IMR-90 (cell line): Measurements from ENCODE around the gene EMILIN2. TPM values are rescaled to one million over a fixed set of nuclear protein-coding genes. Genes with fewer than 3 reads are reported as not detected.

Experiments used
- ATAC-seq: fragments of 200-7000 bp; cut with Tn5 transposase; 2 replicates; pipeline ENCODE4 v1.9.1; 2020; ENCODE audit warnings: low read depth, mild to moderate bottlenecking, moderate library complexity
- BruUV-seq: library from RNA; stranded (reverse); fragments of 400-500 nt; replicated peaks from 2 replicates; lab custom pipeline; 2021; lab: Mats Ljungman, UMichigan
- CTCF ChIA-PET: fragments of 300-600 bp; formaldehyde crosslinking; extraction: SDS; loops from one replicate; lab custom pipeline; 2021; ENCODE audit warnings: antibody characterized with exemption; lab: Yijun Ruan, JAX
- POLR2A ChIA-PET: fragments of 300-600 bp; sonication (Branson Sonifier 250); formaldehyde crosslinking; loops from one replicate; lab custom pipeline; 2022; ENCODE audit warnings: antibody characterized with exemption; ENCODE audit not compliant: unreplicated experiment; lab: Charles Lee
- DNase-seq: peaks from one replicate; pipeline ENCODE4 v3.0.0; 2013
- H2AFZ ChIP-seq: replicated peaks from 2 replicates; pipeline ENCODE3; 2013; ENCODE audit warnings: low read length, mild to moderate bottlenecking; ENCODE audit not compliant: poor library complexity
- H2AK5ac ChIP-seq: 2 replicates; pipeline ENCODE4 v1.6.1; 2013; ENCODE audit warnings: low read depth, low read length, inconsistent platforms
- H2AK9ac ChIP-seq: replicated peaks from 2 replicates; pipeline ENCODE3; 2013; ENCODE audit warnings: mild to moderate bottlenecking, low read depth, low read length, moderate library complexity; ENCODE audit not compliant: poor library complexity
- H2BK120ac ChIP-seq: 2 replicates; pipeline ENCODE4 v1.6.1; 2013; ENCODE audit warnings: low read depth, low read length, inconsistent platforms
- H2BK15ac ChIP-seq: 3 replicates; pipeline ENCODE4 v1.6.1; 2013; ENCODE audit warnings: low read depth, low read length, inconsistent platforms
- H2BK20ac ChIP-seq: 2 replicates; pipeline ENCODE4 v1.6.1; 2013; ENCODE audit warnings: low read depth, mild to moderate bottlenecking, inconsistent platforms, low read length, moderate library complexity
- H2BK5ac ChIP-seq: 2 replicates; pipeline ENCODE4 v1.6.1; 2013; ENCODE audit warnings: mild to moderate bottlenecking, low read depth, low read length, inconsistent platforms; ENCODE audit not compliant: poor library complexity, severe bottlenecking
- H3K14ac ChIP-seq: replicated peaks from 2 replicates; pipeline ENCODE4 v1.6.1; 2013; ENCODE audit warnings: low read depth, low read length, inconsistent platforms
- H3K18ac ChIP-seq: 2 replicates; pipeline ENCODE4 v1.6.1; 2013; ENCODE audit warnings: low read depth, low read length, control low read depth
- H3K23ac ChIP-seq: 2 replicates; pipeline ENCODE4 v1.6.1; 2013; ENCODE audit warnings: low read depth, low read length, inconsistent platforms
- H3K27ac ChIP-seq: 2 replicates; pipeline ENCODE4 v1.5.1; 2013; ENCODE audit warnings: mild to moderate bottlenecking, control low read depth, low read length; ENCODE audit not compliant: insufficient read depth
- H3K27me3 ChIP-seq: 2 replicates; pipeline ENCODE4 v1.6.1; 2013; ENCODE audit warnings: low read length; ENCODE audit not compliant: control insufficient read depth, insufficient read depth
- H3K36me3 ChIP-seq: 2 replicates; pipeline ENCODE4 v1.6.1; 2013; ENCODE audit warnings: low read length, mixed read lengths; ENCODE audit not compliant: control insufficient read depth, insufficient read depth
- H3K4ac ChIP-seq: 2 replicates; pipeline ENCODE4 v1.6.1; 2013; ENCODE audit warnings: low read depth, low read length, inconsistent platforms
- H3K4me1 ChIP-seq: 2 replicates; pipeline ENCODE4 v1.6.1; 2013; ENCODE audit warnings: low read length, mixed read lengths; ENCODE audit not compliant: control insufficient read depth, insufficient read depth
- H3K4me2 ChIP-seq: 2 replicates; pipeline ENCODE4 v1.6.1; 2013; ENCODE audit warnings: low read depth, mild to moderate bottlenecking, control low read depth, low read length, moderate library complexity
- H3K4me3 ChIP-seq: 2 replicates; pipeline ENCODE4 v1.5.1; 2013; ENCODE audit warnings: low read depth, mild to moderate bottlenecking, control low read depth, low read length, moderate library complexity; ENCODE audit not compliant: insufficient read depth
- H3K56ac ChIP-seq: 2 replicates; pipeline ENCODE4 v1.6.1; 2013; ENCODE audit warnings: low read length, inconsistent platforms; ENCODE audit not compliant: insufficient read depth; ENCODE audit errors: extremely low read depth
- H3K79me1 ChIP-seq, 2 experiments: 2 replicates each; pipeline ENCODE4 v1.6.1; 2013; ENCODE audit warnings: low read length in 2 of 2, inconsistent platforms in 1 of 2, low read depth in 1 of 2
- H3K9ac ChIP-seq: 2 replicates; pipeline ENCODE4 v1.6.1; 2013; ENCODE audit warnings: low read depth, low read length, control low read depth
- H3K9me1 ChIP-seq: 2 replicates; pipeline ENCODE4 v1.6.1; 2013; ENCODE audit warnings: low read length, inconsistent platforms; ENCODE audit not compliant: insufficient read depth
- H3K9me3 ChIP-seq: 2 replicates; pipeline ENCODE4 v1.6.1; 2013; ENCODE audit warnings: low read length; ENCODE audit not compliant: control insufficient read depth, insufficient read depth
- H4K20me1 ChIP-seq: 2 replicates; pipeline ENCODE4 v1.6.1; 2013; ENCODE audit warnings: low read length, inconsistent platforms; ENCODE audit not compliant: insufficient read depth
- H4K5ac ChIP-seq: 2 replicates; pipeline ENCODE4 v1.6.1; 2013; ENCODE audit warnings: mild to moderate bottlenecking, low read depth, low read length, control low read depth
- H4K8ac ChIP-seq, 2 experiments: 2 replicates each; pipeline ENCODE4 v1.6.1; 2013; ENCODE audit warnings: low read depth in 2 of 2, low read length in 2 of 2, control low read depth in 1 of 2, inconsistent platforms in 1 of 2
- H4K91ac ChIP-seq: 2 replicates; pipeline ENCODE4 v1.6.1; 2013; ENCODE audit warnings: low read depth, low read length, inconsistent platforms; ENCODE audit not compliant: insufficient read depth
- CEBPB ChIP-seq: IDR thresholded peaks from 2 replicates; pipeline ENCODE4 v1.6.1; 2012; ENCODE audit warnings: low read depth, low read length, improper control_type of control experiment
- SMC3 ChIP-seq: fragments of 150-350 bp; IDR thresholded peaks from 2 replicates; pipeline ENCODE4 v1.6.1; 2016; ENCODE audit warnings: low read depth, mild to moderate bottlenecking, antibody characterized with exemption, low read length, moderate library complexity
- WGBS, 2 experiments: methylation state at CpG; one replicate each; pipeline versions ENCODE4 v1.1.5 to v1.1.7; 2013; ENCODE audit warnings: missing lambda C conversion rate in 2 of 2; ENCODE audit not compliant: insufficient read length in 1 of 2; ENCODE audit errors: extremely low coverage in 2 of 2; 5-methylcytosine and 5-hydroxymethylcytosine counted together
- dilution Hi-C: fragments of 300-500 bp; cut with HindIII; formaldehyde crosslinking; loops from one replicate; pipeline ENCODE4 v1.14.3; 2018; ENCODE audit warnings: low sequenced_read_pairs; ENCODE audit not compliant: unreplicated experiment
- in situ Hi-C: fragments of 300-500 bp; cut with MboI; formaldehyde crosslinking; loops from 3 replicates; pipeline ENCODE4 v1.14.3; 2019; ENCODE audit warnings: low sequenced_read_pairs, inconsistent platforms, mixed read lengths
- intact Hi-C: fragments of 100-400 bp; cut with micrococcal nuclease; formaldehyde crosslinking; loops from 2 replicates; pipeline ENCODE4 v1.10.0; 2022
- polyA plus RNA-seq, 3 experiments: library from polyadenylated mRNA; depleted of rRNA; stranded (reverse); fragments of >200 nt; gene quantifications; 2 replicates each; pipeline ENCODE4 v1.2.3, GENCODE V29; 2012; ENCODE audit warnings: low replicate concordance in 1 of 3
- total RNA-seq: library from RNA; depleted of rRNA; stranded (reverse); fragments of >200 nt; gene quantifications from 2 replicates; pipeline ENCODE4 v1.2.3, GENCODE V29; 2012

EMILIN2 gene
- total and polyA plus RNA-seq, 2 of the 4 experiments (the other 2 are of a cell fraction): under 0.01 to 0.14 TPM

- H3K27ac ChIP-seq: peak overlapping the region; percentile 71
- H3K4me1 ChIP-seq: peaks cover 14% of the 10 kb centered on the region
- ChIA-PET POLR2A (no interaction called here), CTCF (no interaction called here)
- dilution Hi-C loops (no loop called here), in situ Hi-C loops (loop anchor here (5.0 to 10.0 kb wide), 2 partner anchors 199 to 312 kb away; partner anchors contain the start of gene MYL12A), intact Hi-C loops (loop anchor here (10.0 kb wide), 1 partner anchor 519 kb away; the partner anchor contains the start of gene TGIF1)
- no peak overlapping the region; the same call in 1 of the 2 replicates for H3K14ac ChIP-seq
- peak overlapping the region; percentile 16; the same call in 1 of the 2 replicates for H3K18ac ChIP-seq
- peaks cover 36% of the 10 kb centered on the region for H3K36me3 ChIP-seq
- peak; percentile 57 for DNase-seq
- H3K4ac ChIP-seq: peak overlapping the region; percentile 65
- H3K27me3 ChIP-seq: no peaks in the 10 kb centered on the region
- no peak overlapping the region for H2AFZ ChIP-seq
- no peak overlapping the region; the same call in 1 of the 3 replicates for H2BK15ac ChIP-seq
- H3K9me1 ChIP-seq: 0 out of 2 replicates have a peak, but pooled peaks cover 5% of the 10 kb centered on the region
- H3K9me3 ChIP-seq: no peaks in the 10 kb centered on the region
- no TSS peak for BruUV-seq
- peak overlapping the region in 1 of 2 experiments; percentile 57; a peak in 2 of 4 replicates for H4K8ac ChIP-seq
- peak overlapping the region; percentile 76 for H2BK120ac ChIP-seq
- 0 out of 2 replicates have a peak overlapping the region, but pooled peaks have one; percentile 68 for H2BK20ac ChIP-seq
- peak overlapping the region; percentile 60; the same call in 1 of the 2 replicates for H3K9ac ChIP-seq
- peak overlapping the region; percentile 13; the same call in 1 of the 2 replicates for H3K4me2 ChIP-seq
- H2AK5ac ChIP-seq: peak overlapping the region; percentile 75; the same call in 1 of the 2 replicates
- H4K20me1 ChIP-seq: peaks cover 6% of the 10 kb centered on the region; the same call in 1 of the 2 replicates
- no CpG with 5 or more reads among the region's 3 CpGs for WGBS, 2 experiments
- peak; percentile 66 for ATAC-seq
- H3K79me1 ChIP-seq: peaks cover 5 to 26% of the 10 kb centered on the region in 2 experiments; a peak in 3 of 4 replicates
- H2AK9ac ChIP-seq: no peak overlapping the region
- no peak overlapping the region for H4K5ac ChIP-seq
- H3K56ac ChIP-seq: 0 out of 2 replicates have a peak overlapping the region, but pooled peaks have one; percentile 59
- peak overlapping the region; percentile 83 for H2BK5ac ChIP-seq
- peak overlapping the region; percentile 53; the same call in 1 of the 2 replicates for H3K23ac ChIP-seq
- no peak overlapping the region for H3K4me3 ChIP-seq
- TF ChIP-seq SMC3 (no peak), CEBPB (peak; percentile 48; the same call in 1 of the 2 replicates)
- peak overlapping the region; percentile 74; the same call in 1 of the 2 replicates for H4K91ac ChIP-seq
Measured at GRCh38 chr18:2935438-2936192, 88.8 kb downstream of the EMILIN2 start.
